GM10266 (cell line): ENCODE data around the gene FAM131B.

Experiments
- DNase-seq: peaks from one replicate; pipeline ENCODE4 v3.0.0; 2012; ENCODE audit errors: extremely low spot score
- CTCF ChIP-seq: IDR thresholded peaks from 2 replicates; pipeline ENCODE4 v1.5.1; 2012; ENCODE audit warnings: mild to moderate bottlenecking, low read depth; ENCODE audit not compliant: control insufficient read depth, insufficient read depth; ENCODE audit errors: missing control alignments

FAM131B gene

GRCh38 chr7:143397710-143398530 is 35.4 kb upstream of the FAM131B start:
- no peak for DNase-seq
- no peak for TF ChIP-seq CTCF

DNA sequence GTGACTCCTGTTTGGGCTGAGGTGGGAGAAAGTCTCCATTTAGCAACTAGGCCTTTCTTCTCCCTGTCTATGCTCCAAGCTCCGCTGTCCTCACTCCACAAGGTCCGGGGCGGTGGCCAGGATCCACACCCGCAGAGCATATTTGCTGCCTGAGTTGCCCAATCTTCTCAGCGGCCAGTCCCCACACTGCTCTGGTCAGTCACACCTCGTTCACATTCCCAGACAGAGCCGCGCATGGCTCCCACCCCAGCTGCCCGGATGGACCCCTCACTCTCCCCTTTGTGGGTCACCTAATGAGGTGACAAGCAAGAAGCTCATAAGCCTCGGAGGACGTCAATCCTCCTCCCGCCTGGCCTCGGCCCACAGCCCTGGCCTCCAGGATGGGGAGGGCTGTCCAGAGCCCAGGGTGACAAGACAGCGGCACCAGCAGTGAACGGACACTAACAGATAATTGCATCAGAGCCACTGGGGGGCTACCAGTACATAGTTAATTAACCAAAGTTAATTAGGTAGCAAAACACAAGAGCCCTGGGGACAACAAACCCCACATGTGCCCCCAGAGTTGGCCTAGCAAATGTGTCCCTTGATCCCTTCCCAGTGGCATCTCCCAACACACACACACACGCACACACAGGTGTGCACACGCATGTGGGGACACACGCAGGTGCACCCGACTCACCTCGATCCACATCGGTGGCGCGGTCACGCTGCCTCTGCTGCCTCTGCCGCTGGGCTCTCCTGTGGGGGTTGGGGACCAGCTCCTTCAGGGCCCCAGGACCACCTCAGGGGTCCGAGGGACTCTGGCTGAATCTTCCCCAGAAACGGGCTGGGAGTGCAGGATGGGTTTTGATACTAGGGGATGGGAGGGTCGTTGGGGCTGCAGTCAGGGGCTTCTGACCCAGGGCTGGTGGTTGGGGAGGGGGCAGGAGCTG is 34.4 kb upstream of the FAM131B start:
- no peak for TF ChIP-seq CTCF
- DNase-seq: no peak

GRCh38 chr7:143396182-143396581 is 33.7 kb upstream of the FAM131B start:
- no peak for DNase-seq
- no peak for TF ChIP-seq CTCF

DNA sequence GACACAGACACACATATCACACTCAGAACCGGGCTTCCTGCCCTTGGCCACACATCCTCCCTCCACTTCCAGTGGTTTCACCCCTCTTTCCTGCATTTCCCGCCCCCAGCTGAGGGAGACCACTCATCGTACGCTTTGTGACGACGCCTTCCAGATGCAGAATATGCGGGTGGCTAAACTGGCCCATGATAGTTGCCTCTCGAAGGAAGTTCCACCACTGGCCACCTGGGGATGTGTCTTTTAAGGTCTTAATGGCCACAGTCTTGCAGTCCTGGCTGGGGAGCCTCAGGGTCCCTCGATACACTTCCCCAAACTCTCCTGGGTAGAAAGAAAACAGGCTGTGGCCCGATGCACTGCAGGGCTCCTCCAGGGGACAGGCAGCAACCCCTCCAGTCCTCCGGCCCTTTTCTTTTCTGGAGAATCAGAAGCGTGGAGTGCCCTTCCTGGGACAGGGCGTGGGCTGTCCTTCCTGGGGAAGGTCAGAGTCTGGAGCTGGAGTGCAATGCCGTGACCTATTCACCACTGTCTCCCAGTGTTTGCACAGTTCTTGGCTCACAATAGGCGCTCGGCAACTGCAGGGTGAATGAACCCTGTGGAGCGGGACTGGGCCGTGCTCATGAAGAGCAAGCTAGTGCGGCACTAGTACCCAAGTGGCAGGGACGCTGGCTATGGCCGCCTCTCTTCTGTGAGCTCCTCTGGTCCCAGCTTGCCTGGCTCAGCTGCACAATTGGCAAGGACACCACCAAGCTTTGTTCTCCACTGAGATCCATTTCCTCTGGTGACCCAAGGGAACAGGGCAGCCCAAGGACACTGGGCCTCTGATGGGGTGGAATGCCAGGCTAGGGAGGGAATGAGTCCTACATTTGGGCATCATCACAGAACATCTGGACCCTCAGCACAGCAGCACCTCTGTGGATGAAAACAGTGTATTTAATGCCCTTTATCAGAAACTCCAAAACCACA is 33.0 kb upstream of the FAM131B start:
- TF ChIP-seq CTCF: no peak
- DNase-seq: no peak

DNA sequence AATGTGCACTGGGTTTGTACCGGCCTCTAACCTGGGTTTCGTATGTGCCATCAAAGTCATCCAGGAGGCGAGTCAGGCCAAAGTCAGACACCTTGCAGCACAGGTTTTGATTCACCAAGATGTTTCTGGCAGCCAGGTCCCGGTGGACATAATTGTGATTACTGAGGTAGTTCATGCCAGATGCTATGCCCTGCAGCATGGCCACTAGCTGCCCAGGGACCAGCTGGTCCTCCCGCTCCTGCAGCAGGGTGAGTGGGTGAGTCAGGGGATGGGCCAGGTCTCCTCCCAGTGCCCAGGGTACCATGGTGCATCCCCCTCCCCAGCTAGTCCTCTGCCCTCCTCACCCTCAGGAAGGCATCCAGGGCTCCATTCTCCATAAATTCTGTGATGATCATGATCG is 32.3 kb upstream of the FAM131B start:
- no peak for DNase-seq
- no peak for TF ChIP-seq CTCF

DNA sequence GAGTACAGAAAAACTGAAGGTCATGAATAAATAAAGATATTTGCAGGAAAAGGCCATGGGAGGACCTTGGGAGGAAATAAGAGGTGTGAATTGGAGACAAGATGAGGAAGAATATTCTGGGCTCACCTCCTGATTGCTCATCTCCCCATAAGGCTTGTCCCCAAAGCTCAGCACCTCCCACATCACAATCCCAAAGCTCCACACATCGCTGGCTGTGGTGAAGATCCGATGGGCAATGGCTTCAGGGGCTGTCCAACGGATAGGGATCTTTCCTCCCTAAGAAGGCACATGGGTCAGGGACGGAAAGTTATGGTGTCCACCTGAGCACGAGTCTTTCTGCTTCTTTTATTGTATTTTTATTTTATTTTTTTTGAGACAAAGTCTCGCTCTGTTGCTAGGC is 31.6 kb upstream of the FAM131B start:
- no peak for TF ChIP-seq CTCF
- no peak for DNase-seq
